ENCODE data around the gene MED13.
"Not testable (repeated sequence)": the region's sequence is repeated elsewhere in the genome, so short reads cannot be mapped to it uniquely, and the experiment has no call there.

Gene MED13

DNA sequence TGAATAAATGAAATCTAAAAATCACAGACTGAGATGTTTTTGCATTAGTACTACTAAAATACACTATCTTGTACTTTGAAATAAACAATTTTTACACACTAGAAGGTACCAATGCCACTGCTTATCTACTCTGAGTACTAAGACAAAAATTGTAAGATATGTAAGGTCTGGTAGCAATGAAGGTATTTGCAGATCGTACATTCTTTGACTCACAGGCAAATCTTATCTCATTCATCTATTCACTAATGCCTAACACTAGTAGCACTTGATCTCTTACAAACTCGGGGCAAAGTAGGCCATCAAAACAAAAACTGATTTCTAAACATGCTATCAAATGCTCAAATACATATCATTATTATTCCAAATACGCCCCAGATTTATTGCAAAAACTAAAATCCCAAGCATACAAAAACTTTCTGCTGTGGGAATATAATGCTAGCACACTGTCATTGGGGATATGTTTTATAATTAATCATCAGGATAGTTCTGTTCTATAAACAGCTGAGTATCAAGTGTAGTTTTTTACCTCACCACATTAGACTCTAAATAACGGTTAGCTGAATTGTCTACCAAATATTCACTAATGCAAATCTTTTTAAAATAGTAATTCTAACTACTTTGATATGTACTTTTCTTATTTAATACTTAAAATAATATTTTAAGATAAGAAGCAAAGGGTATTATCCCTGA is 68.0 kb downstream of the MED13 start:
- no peak for DNase-seq

DNA sequence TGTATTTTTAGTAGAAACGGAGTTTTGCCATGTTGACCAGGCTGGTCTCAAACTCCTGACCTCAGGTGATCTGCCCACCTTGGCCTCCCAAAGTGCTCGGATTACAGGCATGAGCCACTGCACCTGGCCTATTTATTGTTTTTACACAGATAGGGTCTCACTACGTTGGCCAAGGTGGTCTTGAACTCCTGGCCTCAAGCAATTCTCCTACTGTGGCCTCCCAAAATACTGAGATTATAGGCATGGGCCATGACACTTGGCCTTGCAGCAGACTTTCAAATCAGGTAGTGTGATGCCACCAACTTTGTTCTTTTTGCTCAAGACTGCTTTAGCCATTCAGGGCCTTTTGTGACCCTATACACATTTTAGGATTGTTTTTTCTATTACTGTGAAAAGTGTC is 75.6 kb downstream of the MED13 start:
- no peak for DNase-seq

DNA sequence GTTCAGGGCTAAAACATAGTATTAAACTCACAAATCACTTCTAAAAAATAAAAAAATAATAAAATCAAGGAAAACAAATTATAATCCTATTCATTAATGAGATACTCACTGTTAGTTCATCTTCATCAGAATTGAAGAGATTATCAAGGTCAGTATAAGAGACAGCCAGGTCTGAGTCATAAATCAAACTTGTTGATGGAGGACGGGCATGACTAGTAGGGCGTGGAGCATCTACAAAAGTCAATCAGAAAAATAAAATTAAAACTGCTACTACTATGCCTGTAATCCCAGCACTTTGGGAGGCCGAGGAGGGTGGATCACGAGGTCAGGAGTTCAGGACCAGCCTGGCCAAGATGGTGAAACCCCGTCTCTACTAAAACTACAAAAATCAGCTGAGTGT is 78.2 kb downstream of the MED13 start:
- no peak for DNase-seq

DNA sequence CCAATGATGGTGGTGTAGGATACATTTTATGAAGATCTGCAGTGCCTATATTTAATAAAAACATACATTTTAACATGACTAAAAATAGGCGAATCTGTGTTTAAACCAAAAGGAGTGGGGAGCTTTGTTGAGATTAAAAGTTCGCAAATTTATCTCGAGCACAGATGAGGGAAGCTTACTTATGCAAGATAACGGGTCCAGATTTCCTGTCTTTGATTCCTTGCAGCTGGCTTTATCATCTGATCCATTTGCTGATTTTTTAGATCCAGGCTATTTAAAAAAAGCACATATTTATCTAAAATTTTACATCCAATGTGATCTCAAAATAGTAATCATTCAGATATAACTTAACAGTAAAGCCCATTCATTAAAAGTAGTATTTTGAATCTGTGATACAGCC is 80.3 kb downstream of the MED13 start:
- DNase-seq = no peak

DNA sequence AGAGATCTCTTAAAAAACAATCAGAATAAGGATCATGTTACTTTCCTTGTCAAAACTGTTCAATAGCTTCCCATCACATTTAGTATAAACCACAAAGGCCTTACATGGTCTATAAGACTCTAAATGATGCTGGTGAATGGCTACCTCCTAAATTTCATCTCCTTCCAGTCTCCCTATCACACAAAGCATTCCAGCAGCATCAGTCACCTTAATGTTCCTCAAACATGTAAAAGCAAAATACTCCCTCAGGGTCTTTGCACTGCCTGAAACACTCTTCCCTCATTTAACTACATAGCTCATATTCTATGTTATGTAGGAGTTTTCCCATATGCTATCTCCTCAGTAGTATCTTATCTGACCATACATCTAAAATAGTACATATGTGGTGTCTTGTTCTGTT is 83.8 kb downstream of the MED13 start:
- no peak for DNase-seq

DNA sequence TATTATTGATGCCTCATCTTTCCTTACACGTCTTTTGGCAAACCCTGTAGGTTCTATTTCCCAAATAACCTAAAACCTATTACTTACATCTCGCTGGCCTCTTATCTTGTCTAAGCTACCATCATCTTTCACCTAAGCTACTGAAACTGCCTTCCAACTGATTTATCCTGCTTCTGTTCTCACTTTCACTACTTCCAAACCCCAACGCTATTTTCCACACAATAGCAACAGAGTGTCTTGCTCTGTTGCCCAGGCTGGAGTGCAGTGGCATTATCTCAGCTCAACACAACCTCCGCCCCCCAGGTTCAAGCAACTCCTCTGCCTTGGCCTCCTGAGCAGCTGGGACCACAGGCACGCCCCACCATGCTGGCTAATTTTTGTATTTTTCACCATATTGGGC is 84.5 kb downstream of the MED13 start:
- DNase-seq = no peak

DNA sequence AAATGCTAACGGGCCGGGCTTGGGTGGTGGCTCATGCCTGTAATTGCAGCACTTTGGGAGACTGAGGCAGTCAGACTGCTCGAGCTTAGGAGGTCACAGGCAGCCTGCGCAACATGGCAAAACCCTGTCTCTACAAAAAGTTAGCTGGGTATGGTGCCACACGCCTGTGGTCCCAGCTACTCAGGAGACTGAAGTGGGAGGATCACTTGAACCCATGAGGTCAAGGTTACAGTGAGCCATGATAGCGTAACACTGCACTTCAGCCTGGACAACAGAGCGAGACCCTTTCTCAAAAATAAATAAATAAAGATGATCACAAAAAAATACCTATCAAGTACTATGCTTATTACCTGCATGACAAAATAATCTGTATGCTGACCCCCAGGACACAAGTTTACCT is 91.0 kb downstream of the MED13 start:
- DNase-seq = no peak

DNA sequence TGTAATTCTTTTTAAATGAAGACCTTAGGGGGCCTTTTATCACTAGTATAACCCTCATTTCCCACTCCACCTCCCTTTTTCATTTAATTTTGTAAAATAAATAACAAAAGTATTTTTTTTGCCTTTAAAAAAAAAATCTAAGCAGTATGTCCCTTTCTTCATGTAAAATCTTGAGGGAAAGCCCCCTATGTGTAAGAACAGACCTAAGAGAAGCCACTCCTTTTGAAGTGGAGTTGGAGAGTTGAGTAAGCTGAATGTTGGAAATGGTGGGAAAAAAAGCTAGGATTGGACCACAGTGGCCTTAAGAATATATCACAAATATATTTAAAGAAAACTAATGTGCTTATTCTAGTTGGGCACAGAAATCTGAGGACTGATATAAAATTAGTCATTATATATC is 92.8 kb downstream of the MED13 start:
- DNase-seq = no peak

DNA sequence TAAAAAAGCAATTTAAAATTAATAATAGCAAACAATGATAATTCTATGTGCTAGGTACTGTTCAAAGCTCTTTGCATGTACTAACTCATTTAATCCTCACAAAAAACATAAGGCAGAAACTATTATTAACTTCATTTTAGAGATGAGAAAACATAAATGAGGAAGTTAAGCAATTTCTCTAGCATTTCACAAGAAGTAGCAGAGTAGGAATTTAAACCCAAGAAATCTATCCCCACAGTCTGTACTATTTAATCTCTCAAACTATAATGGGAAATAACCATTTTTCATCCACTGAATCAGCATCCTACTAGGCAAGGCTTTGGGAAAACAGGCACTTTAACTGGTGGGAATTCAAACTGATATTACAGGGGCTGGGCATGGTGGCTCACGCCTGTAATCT is 95.0 kb downstream of the MED13 start:
- no peak for DNase-seq

DNA sequence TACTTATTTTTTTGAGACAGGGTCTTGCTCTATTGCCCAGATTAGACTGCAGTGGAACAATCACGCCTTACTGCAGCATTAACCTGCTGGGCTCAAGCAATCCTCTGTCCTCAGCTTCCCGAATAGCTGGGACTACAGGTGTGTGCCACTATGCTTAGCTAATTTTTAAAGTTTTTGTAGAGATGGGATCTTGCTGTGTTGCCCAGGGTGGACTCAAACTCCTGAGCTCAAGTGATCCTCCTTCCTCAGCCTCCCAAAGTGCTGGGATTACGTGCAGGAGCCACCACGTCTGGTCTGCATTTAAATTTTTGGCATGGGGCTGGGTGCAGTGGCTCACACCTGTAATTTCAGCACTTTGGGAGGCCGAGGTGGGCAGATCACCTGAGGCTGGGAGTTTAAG is 96.3 kb downstream of the MED13 start:
- DNase-seq = no peak

DNA sequence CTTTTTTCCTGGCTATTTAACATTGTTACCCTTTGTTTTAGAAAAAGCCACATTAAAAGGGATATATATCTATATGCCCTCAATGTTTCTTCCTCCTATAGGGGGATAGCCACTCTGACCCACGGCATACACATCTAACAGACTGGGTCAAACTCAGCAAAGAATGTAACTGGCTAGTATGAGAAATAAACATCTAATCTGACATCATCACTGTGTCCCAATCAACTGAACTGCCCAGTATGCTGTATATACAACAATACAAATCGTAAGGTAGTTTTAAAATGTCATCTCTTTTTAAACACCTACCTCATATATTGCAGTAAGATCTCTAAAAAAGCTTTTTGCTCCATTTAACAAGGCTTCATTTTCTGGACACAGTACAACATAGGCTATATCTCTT is 97.3 kb downstream of the MED13 start:
- DNase-seq = no peak

DNA sequence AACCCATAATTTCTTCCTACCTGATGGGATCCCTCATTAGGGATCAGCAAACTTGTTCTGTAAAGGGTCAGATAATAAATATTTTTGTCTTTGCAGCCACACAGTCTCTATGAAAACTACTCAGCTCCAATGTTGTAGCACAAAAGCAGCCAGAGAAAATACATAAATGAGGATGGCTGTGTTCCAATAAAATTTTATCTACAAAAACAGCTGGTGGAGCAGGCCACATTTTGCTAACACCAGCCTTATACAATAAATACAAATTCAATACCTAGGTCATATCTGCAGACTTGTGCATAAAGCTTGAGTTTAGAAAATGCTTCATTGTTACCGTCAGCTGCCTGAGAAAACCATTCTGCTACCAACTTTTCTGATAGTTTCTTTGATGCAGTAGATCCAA is 98.9 kb downstream of the MED13 start:
- no peak for DNase-seq

DNA sequence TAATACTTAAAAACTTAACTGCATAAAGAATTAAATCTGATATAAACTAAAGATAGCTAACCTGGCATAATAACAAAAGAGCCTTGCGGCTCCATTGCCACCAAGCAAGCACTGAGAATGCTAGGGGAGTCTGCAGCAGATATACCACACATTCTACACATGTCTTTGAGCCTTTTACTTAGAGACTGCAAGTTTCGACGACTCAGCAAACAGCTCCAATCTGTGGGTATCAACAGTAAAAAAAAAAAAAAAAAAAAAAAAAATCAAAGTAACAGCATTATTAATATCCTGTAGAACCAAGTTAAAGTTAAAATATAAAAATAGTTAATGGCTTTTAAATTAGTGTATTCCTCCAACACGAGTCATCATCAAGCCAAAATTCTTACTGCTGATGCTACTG is 109.5 kb downstream of the MED13 start:
- DNase-seq = no peak

DNA sequence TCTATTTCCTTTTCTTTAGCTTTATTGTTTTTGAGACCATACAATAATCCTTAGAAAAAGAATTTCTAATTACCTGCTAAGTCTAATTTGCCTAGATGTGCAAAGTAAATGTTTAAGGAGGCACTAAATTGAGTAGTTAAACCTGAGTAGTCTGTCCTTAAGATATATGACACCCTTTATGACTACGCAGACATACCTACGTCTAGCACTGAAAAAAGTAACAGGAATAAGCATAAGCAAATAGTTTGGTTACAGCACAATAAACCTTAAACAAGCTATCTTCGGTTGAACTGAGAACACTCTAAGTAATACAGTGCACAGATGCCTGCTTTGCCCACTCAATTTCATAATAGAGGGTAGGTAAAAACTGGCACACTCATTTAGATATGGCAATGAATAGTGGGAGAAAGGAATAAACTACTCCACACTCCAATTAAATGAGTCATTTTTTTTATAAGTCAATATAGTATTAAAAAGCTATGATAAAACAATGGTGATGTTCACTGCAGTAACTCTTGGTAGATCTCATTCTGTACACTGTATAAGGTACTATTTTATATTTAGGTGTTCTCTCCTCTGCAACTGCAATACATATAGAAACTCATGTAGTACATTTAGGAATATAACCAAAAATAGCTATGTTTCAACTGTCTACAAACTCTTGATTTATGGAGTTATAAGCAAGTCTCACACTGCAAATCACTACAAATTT is 117.6 kb downstream of the MED13 start:
- no peak for DNase-seq

DNA sequence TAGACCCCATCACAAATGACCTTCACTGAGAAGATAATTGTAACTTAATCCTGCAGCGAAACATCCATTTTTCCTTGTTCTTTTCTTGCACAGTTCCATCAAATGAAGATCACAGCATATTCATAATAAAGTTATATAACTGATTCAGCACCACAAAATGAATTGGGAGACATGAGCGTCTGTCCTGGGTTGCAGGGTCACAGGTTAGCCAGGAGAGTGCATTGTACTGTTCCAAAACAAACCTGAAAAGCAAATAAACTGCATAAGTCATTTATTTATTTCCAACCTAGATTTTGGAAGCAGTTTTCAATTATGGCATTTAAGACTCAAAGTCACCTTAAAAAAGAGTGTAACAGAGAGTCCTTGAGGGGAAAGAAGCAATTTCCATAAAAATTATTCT is 118.7 kb downstream of the MED13 start:
- no peak for DNase-seq

DNA sequence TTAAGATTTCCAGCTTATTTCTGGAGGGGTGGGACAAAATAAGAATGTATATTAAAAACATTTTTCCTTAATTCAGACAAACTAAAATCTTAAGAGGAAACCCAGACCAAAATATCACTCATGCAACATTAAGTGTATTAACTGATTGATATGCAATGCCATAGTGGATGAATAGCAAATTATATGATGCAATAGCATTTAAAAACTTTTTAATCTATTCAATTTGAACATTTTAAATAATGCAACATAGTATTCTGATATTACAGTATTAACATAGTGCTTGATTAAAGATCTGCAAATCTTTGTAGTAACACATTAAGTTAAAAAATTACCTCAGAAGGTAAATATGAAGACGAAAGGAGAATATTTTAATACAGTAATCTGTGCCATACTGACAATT is 122.0 kb downstream of the MED13 start:
- DNase-seq = no peak

DNA sequence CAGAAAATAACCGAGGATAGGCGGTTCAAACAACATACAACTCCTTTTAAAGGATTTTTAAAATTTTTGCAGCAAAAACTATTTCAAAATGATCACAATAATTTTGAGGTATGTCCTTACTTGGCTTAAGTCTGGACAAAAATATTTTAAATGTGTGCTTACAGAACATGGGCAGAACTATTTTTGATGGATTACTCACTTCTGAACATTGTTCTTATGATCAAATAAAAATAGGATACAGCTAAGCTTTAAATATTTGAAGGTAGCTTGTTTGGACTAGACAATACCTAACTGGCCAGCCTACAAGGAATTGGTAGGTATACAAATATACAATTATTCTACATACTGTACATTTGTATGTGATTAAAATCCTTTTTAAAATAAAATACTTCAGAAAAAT is 123.0 kb downstream of the MED13 start:
- no peak for DNase-seq

DNA sequence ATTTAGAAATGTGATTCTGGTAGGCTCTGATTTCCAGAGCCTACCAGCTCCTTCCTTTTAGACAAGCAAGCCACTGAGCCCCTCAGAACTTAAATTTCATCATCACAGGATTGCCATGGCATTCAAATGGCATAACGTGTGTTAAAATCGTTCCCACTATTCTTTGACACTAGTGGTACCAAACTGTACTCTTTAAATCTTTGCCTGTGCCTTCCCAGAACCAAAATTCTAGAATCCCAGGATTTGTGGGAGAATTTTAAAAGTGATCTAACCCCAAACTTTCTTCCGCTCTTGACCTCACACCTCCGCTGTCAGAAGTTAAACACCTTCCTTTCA is 137.0 kb downstream of the MED13 start:
- DNase-seq = no peak

DNA sequence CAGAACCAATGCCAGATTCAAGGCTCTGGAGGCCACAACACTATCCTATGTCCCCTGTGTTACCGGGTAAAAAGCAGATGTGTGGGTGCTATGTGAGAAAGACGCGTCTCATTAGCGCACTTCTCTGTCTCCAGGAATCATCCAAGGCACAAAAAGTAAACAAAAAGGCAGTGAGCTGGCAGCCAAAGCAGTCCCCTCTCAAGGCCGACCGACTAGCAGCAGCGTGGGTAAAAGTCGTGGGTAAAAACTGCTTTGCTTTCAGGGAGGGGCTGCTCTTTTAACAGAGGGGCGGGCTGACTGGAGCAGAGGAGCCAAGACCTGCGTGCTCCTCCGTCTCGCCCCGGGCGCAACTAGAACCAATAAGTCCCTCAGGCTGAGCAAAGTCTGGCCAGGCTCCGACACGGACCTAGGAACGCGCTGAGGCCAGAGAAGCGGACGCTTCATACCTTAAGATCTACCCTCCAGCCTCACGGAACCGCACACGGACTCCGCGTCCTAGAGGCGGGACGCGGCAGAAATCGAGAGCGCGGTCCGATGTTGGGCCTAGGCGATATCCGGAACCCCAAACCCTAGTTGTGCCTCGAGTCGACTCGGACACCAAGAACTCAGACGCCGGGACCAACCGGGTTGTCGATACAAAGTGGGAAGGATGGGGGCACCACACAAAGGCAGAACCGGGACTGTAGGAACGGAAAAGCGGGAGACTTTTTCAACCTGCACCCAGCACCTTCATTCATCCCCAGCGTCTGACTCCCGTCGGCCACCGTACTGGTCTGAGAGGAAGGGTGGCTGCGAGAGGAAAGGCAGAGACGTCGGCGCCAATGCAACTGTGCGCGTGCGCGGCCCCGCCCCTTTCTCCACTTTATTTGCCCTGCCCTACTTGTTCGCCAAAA is 137.6 kb downstream of the MED13 start, which contains the start of gene INTS2:
Gene INTS2 (minus strand): TSS at position 775 of the 893 bp plus-strand sequence. CDS start 1,338 bp downstream, outside the sequence.
- peak; percentile 97 for DNase-seq

DNA sequence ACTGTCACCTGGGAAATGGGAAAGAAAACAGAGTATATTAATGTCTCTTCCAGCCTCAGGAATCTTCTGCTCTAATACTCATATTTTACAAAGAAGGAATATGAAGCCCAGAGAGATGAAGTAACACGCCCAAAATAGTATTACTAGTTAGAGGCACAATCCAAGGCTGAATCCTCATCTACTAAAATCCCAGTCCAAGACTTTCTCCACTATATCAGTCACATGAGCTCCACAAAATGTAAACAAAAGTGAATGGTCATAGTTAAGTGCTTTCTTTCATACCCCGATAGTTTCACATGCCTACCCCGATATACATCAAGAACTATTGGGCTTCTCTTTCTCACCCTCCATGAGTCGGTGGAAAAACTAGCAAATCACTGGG is 138.3 kb downstream of the MED13 start:
- no peak for DNase-seq

DNA sequence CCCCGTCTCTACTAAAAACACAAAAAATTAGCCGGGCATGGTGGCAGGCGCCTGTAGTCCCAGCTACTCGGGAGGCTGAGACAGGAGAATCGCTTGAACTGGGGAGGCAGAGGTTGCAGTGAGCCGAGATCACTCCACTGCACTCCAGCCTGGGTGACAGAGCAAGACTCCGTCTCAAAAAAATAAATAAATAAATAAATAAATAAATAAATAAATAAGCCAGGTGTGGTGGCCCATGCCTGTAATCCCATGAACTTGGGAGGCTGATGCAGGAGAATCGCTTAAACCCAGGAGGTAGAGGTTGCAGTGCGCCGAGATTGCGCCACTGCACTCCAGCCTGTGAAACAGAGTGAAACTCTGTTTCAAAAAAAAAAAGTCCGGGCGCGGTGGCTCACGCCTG is 149.9 kb downstream of the MED13 start:
- DNase-seq = not testable (repeated sequence)

DNA sequence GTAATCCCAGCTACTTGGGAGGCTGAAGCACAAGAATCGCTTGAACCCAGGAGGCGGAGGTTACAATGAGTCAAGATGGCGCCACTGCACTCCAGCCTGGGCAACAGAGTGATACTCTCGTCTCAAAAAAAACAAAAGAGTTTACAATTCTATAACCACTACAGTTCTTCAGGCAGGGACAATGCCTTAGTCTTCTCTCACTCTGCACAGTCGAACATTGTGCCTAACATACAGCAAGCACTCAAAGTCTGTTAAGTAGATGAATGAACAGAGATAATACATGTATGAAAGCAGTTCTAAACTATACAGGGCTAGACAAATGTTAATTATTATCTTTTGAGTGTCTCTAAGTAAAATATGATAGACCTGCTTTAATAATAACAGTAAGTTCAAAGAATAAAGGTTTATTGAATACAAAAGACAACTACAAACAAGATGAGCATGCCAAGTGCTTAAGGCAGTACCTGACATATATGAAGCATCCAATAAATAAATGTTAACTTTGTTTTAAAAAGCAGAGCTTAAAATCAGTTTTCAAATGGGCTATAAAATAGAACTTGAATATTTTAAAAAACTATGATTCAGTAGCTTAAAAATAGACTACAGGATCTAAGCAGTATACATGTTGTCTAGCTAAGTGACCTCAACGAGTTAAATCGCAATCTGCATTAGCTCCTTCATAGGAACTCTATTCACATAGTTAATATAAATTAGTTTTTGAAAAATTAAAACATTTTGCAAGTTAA is 156.6 kb downstream of the MED13 start:
- no peak for DNase-seq

DNA sequence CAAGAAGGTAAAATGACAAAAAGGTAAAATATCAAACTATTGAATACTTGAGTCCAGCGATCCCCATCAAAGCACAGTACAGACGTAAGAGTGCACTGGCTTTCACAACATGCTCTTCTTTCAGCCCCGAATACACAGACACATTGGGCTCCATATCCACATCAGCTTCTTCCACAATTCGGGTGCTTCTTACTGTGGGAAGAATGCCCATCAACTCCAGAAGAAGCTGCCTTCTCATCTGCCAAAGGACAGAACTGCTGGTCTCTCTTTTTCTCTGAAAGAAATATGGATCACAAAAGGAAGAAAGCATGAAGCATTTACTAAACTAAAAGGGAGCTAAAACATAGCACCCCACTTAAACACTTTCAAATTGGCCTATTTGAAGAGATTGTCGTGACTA is 157.7 kb downstream of the MED13 start:
- no peak for DNase-seq
